ENCODE measurements around the gene AFF1.

The AFF1 gene

DNA sequence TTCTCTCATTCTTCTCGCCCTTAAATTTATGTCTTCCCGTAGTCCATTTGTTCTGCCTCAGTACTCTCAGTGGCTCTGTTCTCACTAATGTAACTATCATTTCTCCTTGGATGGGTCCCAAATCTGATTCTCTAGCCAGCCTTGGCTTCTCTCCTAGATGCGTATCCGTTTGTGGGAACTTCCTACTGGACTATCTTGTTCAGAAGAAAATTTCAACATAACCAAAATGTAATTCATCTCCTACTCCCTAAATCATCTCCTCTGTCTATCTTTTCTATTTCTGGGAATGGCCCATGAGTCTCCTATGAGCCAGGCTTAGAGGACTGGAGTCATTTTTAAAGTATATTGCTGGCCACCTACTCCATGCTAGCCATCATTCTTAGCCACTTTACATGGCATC, 38.2 kb upstream of the AFF1 start:
- Histone ChIP-seq H3K9me3 (ENCODE audit: insufficient read depth, low read depth, low read length) (no peaks in the 10 kb centered on the region), H4K91ac (ENCODE audit: low read depth, low read length) (no peak overlapping the region), H3K23ac (ENCODE audit: low read length) (no peak overlapping the region), H4K12ac (ENCODE audit: low read depth, low read length) (no peak overlapping the region), H3K4ac (ENCODE audit: low read depth, low read length) (no peak overlapping the region), H2AFZ (ENCODE audit: insufficient read depth, low read length, poor library complexity) (no peak overlapping the region), H3K4me1 (ENCODE audit: control insufficient read depth in 1 of 2, insufficient read depth in 2 of 2, low read length in 2 of 2) (peaks cover 0 to 2% of the 10 kb centered on the region in 2 experiments), H2BK120ac (ENCODE audit: insufficient read depth, low read length, poor library complexity) (no peak overlapping the region), H3K4me2 (ENCODE audit: low read length) (no peak overlapping the region), H4K8ac (ENCODE audit: low read depth, low read length) (no peak overlapping the region), H2BK12ac (ENCODE audit: low read length) (no peak overlapping the region), H3K27me3 (ENCODE audit: insufficient read depth, low read length) (no peaks in the 10 kb centered on the region), H2BK5ac (ENCODE audit: low read depth, low read length, poor library complexity) (no peak overlapping the region), H3K18ac (ENCODE audit: low read length) (no peak overlapping the region), H3K36me3 (ENCODE audit: control insufficient read depth in 1 of 2, insufficient read depth in 2 of 2, low read length in 2 of 2) (no peaks in the 10 kb centered on the region), H3K79me2 (ENCODE audit: control insufficient read depth, insufficient read depth, low read length, poor library complexity) (peaks cover 9% of the 10 kb centered on the region), H3K79me1 (ENCODE audit: low read length) (peaks cover 10% of the 10 kb centered on the region), H3K27ac (ENCODE audit: low read depth, low read length) (no peak overlapping the region), H3K14ac (ENCODE audit: low read length) (no peak overlapping the region), H3K9ac (ENCODE audit: low read length) (no peak overlapping the region), H3K4me3 (ENCODE audit: low read depth, low read length) (no peak overlapping the region), H2AK5ac (ENCODE audit: low read length) (no peak overlapping the region)
- no CpG with 5 or more reads among the region's 4 CpGs for WGBS (ENCODE audit: extremely low coverage, insufficient coverage, insufficient read length)
- DNase-seq, result no peak

GRCh38 chr4:86898562-86898961, 36.2 kb upstream of the AFF1 start:
- peak; percentile 32 to 68 for DNase-seq
- Histone ChIP-seq H2AK5ac (ENCODE audit: low read length) (no peak overlapping the region), H3K23ac (ENCODE audit: low read length) (no peak overlapping the region), H3K4ac (ENCODE audit: low read depth, low read length) (no peak overlapping the region), H3K18ac (ENCODE audit: low read length) (no peak overlapping the region), H3K27ac (ENCODE audit: low read depth, low read length) (no peak overlapping the region), H3K4me3 (ENCODE audit: low read depth, low read length) (no peak overlapping the region), H3K36me3 (ENCODE audit: control insufficient read depth in 1 of 2, insufficient read depth in 2 of 2, low read length in 2 of 2) (no peaks in the 10 kb centered on the region), H3K4me2 (ENCODE audit: low read length) (no peak overlapping the region), H3K27me3 (ENCODE audit: insufficient read depth, low read length) (no peaks in the 10 kb centered on the region), H3K14ac (ENCODE audit: low read length) (no peak overlapping the region), H3K9me3 (ENCODE audit: insufficient read depth, low read depth, low read length) (no peaks in the 10 kb centered on the region), H4K91ac (ENCODE audit: low read depth, low read length) (no peak overlapping the region), H3K9ac (ENCODE audit: low read length) (no peak overlapping the region), H3K79me2 (ENCODE audit: control insufficient read depth, insufficient read depth, low read length, poor library complexity) (no peaks in the 10 kb centered on the region), H2BK5ac (ENCODE audit: low read depth, low read length, poor library complexity) (no peak overlapping the region), H2AFZ (ENCODE audit: insufficient read depth, low read length, poor library complexity) (no peak overlapping the region), H4K12ac (ENCODE audit: low read depth, low read length) (no peak overlapping the region), H2BK12ac (ENCODE audit: low read length) (no peak overlapping the region), H4K8ac (ENCODE audit: low read depth, low read length) (no peak overlapping the region), H3K4me1 (ENCODE audit: control insufficient read depth in 1 of 2, insufficient read depth in 2 of 2, low read length in 2 of 2) (no peaks in the 10 kb centered on the region), H2BK120ac (ENCODE audit: insufficient read depth, low read length, poor library complexity) (no peak overlapping the region), H3K79me1 (ENCODE audit: low read length) (no peaks in the 10 kb centered on the region)
- no CpG with 5 or more reads among the region's 4 CpGs for WGBS (ENCODE audit: extremely low coverage, insufficient coverage, insufficient read length)

GRCh38 chr4:86901864-86902263, 32.9 kb upstream of the AFF1 start:
- Histone ChIP-seq H3K9me3 (ENCODE audit: insufficient read depth, low read depth, low read length) (peaks cover 2% of the 10 kb centered on the region), H3K14ac (ENCODE audit: low read length) (no peak overlapping the region), H4K91ac (ENCODE audit: low read depth, low read length) (no peak overlapping the region), H3K79me1 (ENCODE audit: low read length) (no peaks in the 10 kb centered on the region), H2BK5ac (ENCODE audit: low read depth, low read length, poor library complexity) (no peak overlapping the region), H2AFZ (ENCODE audit: insufficient read depth, low read length, poor library complexity) (no peak overlapping the region), H3K23ac (ENCODE audit: low read length) (no peak overlapping the region), H3K27me3 (ENCODE audit: insufficient read depth, low read length) (no peaks in the 10 kb centered on the region), H3K4me3 (ENCODE audit: low read depth, low read length) (no peak overlapping the region), H4K8ac (ENCODE audit: low read depth, low read length) (no peak overlapping the region), H4K12ac (ENCODE audit: low read depth, low read length) (no peak overlapping the region), H3K36me3 (ENCODE audit: control insufficient read depth in 1 of 2, insufficient read depth in 2 of 2, low read length in 2 of 2) (no peaks in the 10 kb centered on the region), H3K9ac (ENCODE audit: low read length) (no peak overlapping the region), H3K4ac (ENCODE audit: low read depth, low read length) (no peak overlapping the region), H3K79me2 (ENCODE audit: control insufficient read depth, insufficient read depth, low read length, poor library complexity) (no peaks in the 10 kb centered on the region), H3K4me1 (ENCODE audit: control insufficient read depth in 1 of 2, insufficient read depth in 2 of 2, low read length in 2 of 2) (no peaks in the 10 kb centered on the region), H2AK5ac (ENCODE audit: low read length) (no peak overlapping the region), H3K27ac (ENCODE audit: low read depth, low read length) (no peak overlapping the region), H3K18ac (ENCODE audit: low read length) (no peak overlapping the region), H3K4me2 (ENCODE audit: low read length) (no peak overlapping the region), H2BK12ac (ENCODE audit: low read length) (no peak overlapping the region), H2BK120ac (ENCODE audit: insufficient read depth, low read length, poor library complexity) (no peak overlapping the region)
- WGBS (ENCODE audit: extremely low coverage, insufficient coverage, insufficient read length), result no CpG with 5 or more reads among the region's 3 CpGs
- DNase-seq, result peak; percentile 85 to 89

- Histone ChIP-seq H3K4me1 (ENCODE audit: control insufficient read depth in 1 of 2, insufficient read depth in 2 of 2, low read length in 2 of 2) (no peaks in the 10 kb centered on the region), H3K4ac (ENCODE audit: low read depth, low read length) (no peak overlapping the region), H3K14ac (ENCODE audit: low read length) (no peak overlapping the region), H3K36me3 (ENCODE audit: control insufficient read depth in 1 of 2, insufficient read depth in 2 of 2, low read length in 2 of 2) (no peaks in the 10 kb centered on the region), H4K91ac (ENCODE audit: low read depth, low read length) (no peak overlapping the region), H3K4me3 (ENCODE audit: low read depth, low read length) (no peak overlapping the region), H3K23ac (ENCODE audit: low read length) (no peak overlapping the region), H3K9ac (ENCODE audit: low read length) (no peak overlapping the region), H2AFZ (ENCODE audit: insufficient read depth, low read length, poor library complexity) (no peak overlapping the region), H4K12ac (ENCODE audit: low read depth, low read length) (no peak overlapping the region), H3K79me1 (ENCODE audit: low read length) (no peaks in the 10 kb centered on the region), H2BK120ac (ENCODE audit: insufficient read depth, low read length, poor library complexity) (no peak overlapping the region), H3K27me3 (ENCODE audit: insufficient read depth, low read length) (no peaks in the 10 kb centered on the region), H3K79me2 (ENCODE audit: control insufficient read depth, insufficient read depth, low read length, poor library complexity) (no peaks in the 10 kb centered on the region), H3K27ac (ENCODE audit: low read depth, low read length) (no peak overlapping the region), H3K9me3 (ENCODE audit: insufficient read depth, low read depth, low read length) (peaks cover 3% of the 10 kb centered on the region), H2BK5ac (ENCODE audit: low read depth, low read length, poor library complexity) (no peak overlapping the region), H2AK5ac (ENCODE audit: low read length) (no peak overlapping the region), H3K4me2 (ENCODE audit: low read length) (no peak overlapping the region), H4K8ac (ENCODE audit: low read depth, low read length) (no peak overlapping the region), H2BK12ac (ENCODE audit: low read length) (no peak overlapping the region), H3K18ac (ENCODE audit: low read length) (no peak overlapping the region)
- DNase-seq, result peak in 1 of 2 donors; percentile 52
- WGBS (ENCODE audit: extremely low coverage, insufficient coverage, insufficient read length), result no CpG with 5 or more reads among the region's 2 CpGs
These were observed 26.6 kb upstream of the AFF1 start for GRCh38 chr4:86908251-86908657.

Measured in trophoblast cell (in vitro differentiated cells and primary cell).